ENCODE results near the gene FGD4. TPM values are rescaled to one million over a fixed set of nuclear protein-coding genes. Genes with fewer than 3 reads are reported as not detected.

FGD4 gene
- total and polyA plus RNA-seq, 2 of the 4 experiments (the other 2 are of a cell fraction): 2.1 to 8.8 TPM

- H2AK9ac ChIP-seq (replicated peaks; ENCODE audit: low read depth, low read length, poor library complexity): no peak overlapping the region
- ChIA-PET CTCF (no interaction called here), POLR2A (ENCODE audit: unreplicated experiment) (no interaction called here)
- no peak overlapping the region for H3K27ac ChIP-seq (ENCODE audit: insufficient read depth, low read length)
- H3K4me3 ChIP-seq (ENCODE audit: insufficient read depth, low read depth, low read length): no peak overlapping the region
- DNase-seq: no peak
- 91% methylated on average over 1 of the region's 5 CpGs; no CpG with 5 or more reads in 1 of the 2 experiments for WGBS, 2 experiments (ENCODE audit: extremely low coverage in 2 of 2, insufficient read length in 1 of 2)
- no peak overlapping the region for H2AK5ac ChIP-seq (ENCODE audit: low read depth, low read length)
- no peaks in the 10 kb centered on the region for H3K79me1 ChIP-seq (ENCODE audit: low read depth in 1 of 2, low read length in 2 of 2)
- H4K8ac ChIP-seq (ENCODE audit: low read depth in 2 of 2, low read length in 2 of 2): no peak overlapping the region
- peaks cover 4% of the 10 kb centered on the region for H3K27me3 ChIP-seq (ENCODE audit: control insufficient read depth, insufficient read depth, low read length)
- H3K4me2 ChIP-seq (ENCODE audit: low read depth, low read length): no peak overlapping the region
- H4K5ac ChIP-seq (ENCODE audit: low read depth, low read length): no peak overlapping the region
- H3K56ac ChIP-seq (ENCODE audit: extremely low read depth, insufficient read depth, low read length): no peak overlapping the region
- intact Hi-C loops (cut with micrococcal nuclease): no loop called here
- H2BK15ac ChIP-seq (ENCODE audit: low read depth, low read length): no peak overlapping the region
- no peaks in the 10 kb centered on the region for H3K9me3 ChIP-seq (ENCODE audit: control insufficient read depth, insufficient read depth, low read length)
- H2BK120ac ChIP-seq (ENCODE audit: low read depth, low read length): no peak overlapping the region
- no peak overlapping the region for H3K14ac ChIP-seq (replicated peaks; ENCODE audit: low read depth, low read length)
- no peaks in the 10 kb centered on the region for H3K9me1 ChIP-seq (ENCODE audit: insufficient read depth, low read length)
- H3K4me1 ChIP-seq (ENCODE audit: control insufficient read depth, insufficient read depth, low read length): no peaks in the 10 kb centered on the region
- dilution Hi-C loops (cut with HindIII; ENCODE audit: low sequenced_read_pairs, unreplicated experiment): no loop called here
- in situ Hi-C loops (cut with MboI; ENCODE audit: low sequenced_read_pairs): no loop called here
- no peaks in the 10 kb centered on the region for H4K20me1 ChIP-seq (ENCODE audit: insufficient read depth, low read length)
- no peak overlapping the region for H2AFZ ChIP-seq (replicated peaks; ENCODE audit: low read length, poor library complexity)
- ATAC-seq (ENCODE audit: low read depth): no peak
- BruUV-seq (replicated peaks): no TSS peak
- no peak overlapping the region for H3K4ac ChIP-seq (ENCODE audit: low read depth, low read length)
- H3K18ac ChIP-seq (ENCODE audit: low read depth, low read length): no peak overlapping the region
- no peak overlapping the region for H4K91ac ChIP-seq (ENCODE audit: insufficient read depth, low read depth, low read length)
- no peak overlapping the region for H3K9ac ChIP-seq (ENCODE audit: low read depth, low read length)
- no peaks in the 10 kb centered on the region for H3K36me3 ChIP-seq (ENCODE audit: control insufficient read depth, insufficient read depth, low read length)
- H3K23ac ChIP-seq (ENCODE audit: low read depth, low read length): no peak overlapping the region
- no peak overlapping the region for H2BK5ac ChIP-seq (ENCODE audit: low read depth, low read length, poor library complexity, severe bottlenecking)
- TF ChIP-seq FOS (IDR thresholded peaks at IDR 0.05; ENCODE audit: low read depth, low read length) (no peak), SMC3 (IDR thresholded peaks at IDR 0.05; ENCODE audit: low read depth, low read length) (no peak), BHLHE40 (IDR thresholded peaks at IDR 0.05; ENCODE audit: low read depth, low read length) (no peak), MXI1 (IDR thresholded peaks at IDR 0.05; ENCODE audit: borderline replicate concordance, low read depth, low read length) (no peak), MAZ (IDR thresholded peaks at IDR 0.05; ENCODE audit: borderline replicate concordance, low read depth, low read length) (no peak), MAFK (IDR thresholded peaks at IDR 0.05; ENCODE audit: low read depth, low read length) (no peak), POLR2A (IDR thresholded peaks at IDR 0.05; ENCODE audit: low read depth, low read length) (no peak), RCOR1 (IDR thresholded peaks at IDR 0.05; ENCODE audit: insufficient replicate concordance, low read length) (no peak), CEBPB (IDR thresholded peaks at IDR 0.05; ENCODE audit: low read depth, low read length) (no peak), RFX5 (IDR thresholded peaks at IDR 0.05; ENCODE audit: low read depth, low read length) (no peak), NFE2L2 (IDR thresholded peaks at IDR 0.05; ENCODE audit: low read depth, low read length) (no peak), CHD1 (IDR thresholded peaks at IDR 0.05; ENCODE audit: low read depth, low read length) (no peak), RAD21 (IDR thresholded peaks at IDR 0.05; ENCODE audit: low read length) (no peak), ELK1 (IDR thresholded peaks at IDR 0.05; ENCODE audit: borderline replicate concordance, low read depth, low read length) (no peak)
- no peak overlapping the region for H2BK20ac ChIP-seq (ENCODE audit: low read depth, low read length)
Observed at GRCh38 chr12:32418903-32419519, 19.7 kb downstream of the FGD4 start.

Data from IMR-90 (cell line).